GM19035 (cell line): ENCODE data around the gene OR5M10.
"Not testable (repeated sequence)": the region's sequence is repeated elsewhere in the genome, so short reads cannot be mapped to it uniquely, and the experiment has no call there.

Source experiments
- ATAC-seq: cut with Tn5 transposase; IDR thresholded peaks from one replicate; pipeline ENCODE4 v1.9.1; 2021; ENCODE audit not compliant: unreplicated experiment

Gene OR5M10

GRCh38 chr11:56577621-56578020 is at the start of gene OR5M10:
Gene OR5M10 (minus strand): TSS chr11:56577721. CDS start chr11:56577721, 0 bp downstream.
- ATAC-seq = no peak

GRCh38 chr11:56625946-56626345 is 48.4 kb upstream of the OR5M10 start:
- ATAC-seq = no peak

GRCh38 chr11:56624661-56625110 is 47.2 kb upstream of the OR5M10 start:
- ATAC-seq = no peak

GRCh38 chr11:56611174-56611573 is 33.7 kb upstream of the OR5M10 start:
- no peak for ATAC-seq

GRCh38 chr11:56592088-56592717 is 14.7 kb upstream of the OR5M10 start:
- not testable (repeated sequence) for ATAC-seq

- no peak for ATAC-seq
These were observed 18.9 kb downstream of the OR5M10 start for GRCh38 chr11:56558574-56558973.

GRCh38 chr11:56554691-56555090 is 22.8 kb downstream of the OR5M10 start:
- not testable (repeated sequence) for ATAC-seq

GRCh38 chr11:56545531-56545930 is 32.0 kb downstream of the OR5M10 start:
- ATAC-seq = no peak

GRCh38 chr11:56543739-56544138 is 33.8 kb downstream of the OR5M10 start:
- no peak for ATAC-seq

GRCh38 chr11:56543157-56543556 is 34.4 kb downstream of the OR5M10 start, which contains the start of gene OR5M11:
Gene OR5M11 (minus strand): TSS chr11:56543257. CDS start chr11:56543257, 0 bp downstream.
- no peak for ATAC-seq

- no peak for ATAC-seq
These were observed 44.3 kb downstream of the OR5M10 start for GRCh38 chr11:56533054-56533740.

GRCh38 chr11:56531856-56532255 is 45.7 kb downstream of the OR5M10 start:
- ATAC-seq = no peak
